HEK293T (cell line): ENCODE results near the gene IGSF23.

Source experiments
- BHLHE40 ChIP-seq: fragments of 450-650 bp; IDR thresholded peaks from 2 replicates; pipeline ENCODE4 v1.6.1; 2016; ENCODE audit warnings: mild to moderate bottlenecking, moderate library complexity, borderline replicate concordance
- CTBP1 ChIP-seq: fragments of 450-650 bp; IDR thresholded peaks from 2 replicates; pipeline ENCODE4 v1.6.1; 2016; ENCODE audit warnings: borderline replicate concordance
- FOXA1 ChIP-seq: fragments of 450-650 bp; IDR thresholded peaks from 2 replicates; pipeline ENCODE4 v1.6.1; 2016; ENCODE audit warnings: mild to moderate bottlenecking
- FOXM1 ChIP-seq: fragments of 450-650 bp; IDR thresholded peaks from 2 replicates; pipeline ENCODE4 v1.6.1; 2017; ENCODE audit warnings: mild to moderate bottlenecking, borderline replicate concordance
- L3MBTL2 ChIP-seq: fragments of 450-650 bp; conservative IDR thresholded peaks from 2 replicates; pipeline ENCODE4 v1.6.1; 2016; ENCODE audit warnings: mild to moderate bottlenecking
- NFRKB ChIP-seq: fragments of 450-650 bp; IDR thresholded peaks from 2 replicates; pipeline ENCODE4 v1.6.1; 2016; ENCODE audit warnings: mild to moderate bottlenecking, moderate library complexity
- SP1 ChIP-seq: fragments of 450-650 bp; IDR thresholded peaks from 2 replicates; pipeline ENCODE4 v1.6.1; 2017
- SUZ12 ChIP-seq: fragments of 450-650 bp; IDR thresholded peaks from 2 replicates; pipeline ENCODE4 v1.6.1; 2016; ENCODE audit warnings: mild to moderate bottlenecking
- TF ChIP-seq, protein P1 (sequence below): fragments of 450-650 bp; IDR thresholded peaks from 2 replicates; pipeline ENCODE4 v1.6.1; 2016

DNA sequence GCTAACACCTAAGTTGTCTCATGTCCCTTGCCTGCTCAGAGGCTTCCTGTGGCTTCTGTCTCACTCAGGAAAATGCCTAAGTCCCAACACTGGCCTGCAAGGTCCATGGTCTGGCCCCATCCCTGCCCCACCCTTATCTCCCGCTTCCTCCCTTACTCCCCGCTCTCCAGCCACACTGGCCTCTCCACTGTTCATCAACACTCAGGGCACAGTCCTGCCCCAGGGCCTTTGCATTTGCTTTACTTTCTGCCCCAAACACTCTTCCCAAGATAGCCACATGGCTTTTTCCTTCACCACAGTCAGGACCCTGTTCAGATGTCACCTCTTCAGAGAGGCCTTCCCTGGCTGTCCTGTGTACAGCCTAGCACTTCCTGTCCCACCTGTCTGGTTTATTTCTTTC, 32.1 kb upstream of the IGSF23 start:
- TF ChIP-seq CTBP1 (no peak), SUZ12 (no peak), NFRKB (no peak), SP1 (no peak), FOXA1 (no peak), L3MBTL2 (no peak), BHLHE40 (no peak), FOXM1 (no peak)
- TF ChIP-seq, protein P1, sequence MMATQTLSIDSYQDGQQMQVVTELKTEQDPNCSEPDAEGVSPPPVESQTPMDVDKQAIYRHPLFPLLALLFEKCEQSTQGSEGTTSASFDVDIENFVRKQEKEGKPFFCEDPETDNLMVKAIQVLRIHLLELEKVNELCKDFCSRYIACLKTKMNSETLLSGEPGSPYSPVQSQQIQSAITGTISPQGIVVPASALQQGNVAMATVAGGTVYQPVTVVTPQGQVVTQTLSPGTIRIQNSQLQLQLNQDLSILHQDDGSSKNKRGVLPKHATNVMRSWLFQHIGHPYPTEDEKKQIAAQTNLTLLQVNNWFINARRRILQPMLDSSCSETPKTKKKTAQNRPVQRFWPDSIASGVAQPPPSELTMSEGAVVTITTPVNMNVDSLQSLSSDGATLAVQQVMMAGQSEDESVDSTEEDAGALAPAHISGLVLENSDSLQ: no peak
